Measurements from ENCODE around the gene PLD4.
"Not testable (repeated sequence)": the region's sequence is repeated elsewhere in the genome, so short reads cannot be mapped to it uniquely, and the experiment has no call there.

GRCh38 chr14:104943216-104944015 lies 18.7 kb downstream of the PLD4 start:
- TF ChIP-seq, protein P1, sequence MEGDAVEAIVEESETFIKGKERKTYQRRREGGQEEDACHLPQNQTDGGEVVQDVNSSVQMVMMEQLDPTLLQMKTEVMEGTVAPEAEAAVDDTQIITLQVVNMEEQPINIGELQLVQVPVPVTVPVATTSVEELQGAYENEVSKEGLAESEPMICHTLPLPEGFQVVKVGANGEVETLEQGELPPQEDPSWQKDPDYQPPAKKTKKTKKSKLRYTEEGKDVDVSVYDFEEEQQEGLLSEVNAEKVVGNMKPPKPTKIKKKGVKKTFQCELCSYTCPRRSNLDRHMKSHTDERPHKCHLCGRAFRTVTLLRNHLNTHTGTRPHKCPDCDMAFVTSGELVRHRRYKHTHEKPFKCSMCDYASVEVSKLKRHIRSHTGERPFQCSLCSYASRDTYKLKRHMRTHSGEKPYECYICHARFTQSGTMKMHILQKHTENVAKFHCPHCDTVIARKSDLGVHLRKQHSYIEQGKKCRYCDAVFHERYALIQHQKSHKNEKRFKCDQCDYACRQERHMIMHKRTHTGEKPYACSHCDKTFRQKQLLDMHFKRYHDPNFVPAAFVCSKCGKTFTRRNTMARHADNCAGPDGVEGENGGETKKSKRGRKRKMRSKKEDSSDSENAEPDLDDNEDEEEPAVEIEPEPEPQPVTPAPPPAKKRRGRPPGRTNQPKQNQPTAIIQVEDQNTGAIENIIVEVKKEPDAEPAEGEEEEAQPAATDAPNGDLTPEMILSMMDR (IDR thresholded peaks at IDR 0.05; ENCODE audit: insufficient read depth, low read length, poor library complexity, severe bottlenecking), result not testable (repeated sequence)
- TF ChIP-seq EZH2phosphoT487 (conservative IDR thresholded peaks at IDR 0.05; ENCODE audit: low read length), result not testable (repeated sequence)
